GM18873 (cell line): ENCODE results near the gene ZNF45.
"Not testable (repeated sequence)": the region's sequence is repeated elsewhere in the genome, so short reads cannot be mapped to it uniquely, and the experiment has no call there.

Experiments used
- ATAC-seq: cut with Tn5 transposase; IDR thresholded peaks from one replicate; pipeline ENCODE4 v1.9.1; 2021; ENCODE audit warnings: mild to moderate bottlenecking, moderate library complexity, moderate number of reproducible peaks; ENCODE audit not compliant: unreplicated experiment, low FRiP score

Gene ZNF45

GRCh38 chr19:43934985-43935708 is at the start of gene ZNF45:
Gene ZNF45, minus strand, starts transcription at chr19:43935282. Its CDS starts 13,097 bp downstream, at chr19:43922185.
- ATAC-seq, result peak; percentile 60

- no peak for ATAC-seq
Measured at GRCh38 chr19:43984687-43985000, 49.6 kb upstream of the ZNF45 start.

DNA sequence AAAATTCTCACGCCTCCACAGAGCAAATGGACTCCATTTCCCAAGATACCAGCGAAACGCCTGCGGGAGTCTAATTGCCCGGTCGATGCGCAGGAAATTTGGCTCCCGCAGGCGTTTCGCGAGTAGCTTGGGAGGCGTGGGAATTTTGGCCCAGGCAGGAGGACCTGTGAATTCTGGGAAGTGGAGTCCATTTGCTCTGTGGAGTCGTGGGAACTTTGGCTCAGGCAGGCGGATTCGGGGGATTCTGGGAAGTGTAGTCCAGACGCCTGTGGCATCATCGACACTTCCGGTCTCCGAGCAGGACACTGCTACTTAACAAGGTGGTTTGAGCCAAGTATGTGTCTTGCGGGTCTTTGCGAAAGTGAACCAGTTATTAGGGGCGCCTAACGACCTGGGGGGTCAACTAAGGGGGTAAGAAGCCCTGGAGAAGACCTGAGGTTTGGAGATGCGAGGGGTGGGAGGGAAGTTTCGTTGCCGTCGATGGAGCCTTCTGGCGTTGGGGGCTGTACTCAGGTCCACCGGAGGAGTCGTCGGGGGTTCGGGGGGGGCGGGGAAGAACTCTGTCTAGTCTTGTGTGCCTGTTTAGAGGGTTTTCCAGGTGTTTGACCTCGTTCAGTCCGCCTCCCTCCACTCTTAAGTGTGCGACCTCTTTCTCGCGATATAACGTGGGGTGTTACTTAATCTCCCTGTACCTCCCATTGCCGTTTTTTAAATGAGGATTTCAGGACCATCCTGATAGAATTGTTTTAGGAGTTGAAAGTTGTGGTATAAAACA is 49.0 kb upstream of the ZNF45 start, which contains the start of gene ZNF155:
Gene ZNF155, plus strand, starts transcription at position 277 of the 775 bp plus-strand sequence. CDS start 4,356 bp downstream, outside the sequence.
- ATAC-seq, result no peak

- no peak for ATAC-seq
Measured at GRCh38 chr19:43983544-43983911, 48.4 kb upstream of the ZNF45 start.

DNA sequence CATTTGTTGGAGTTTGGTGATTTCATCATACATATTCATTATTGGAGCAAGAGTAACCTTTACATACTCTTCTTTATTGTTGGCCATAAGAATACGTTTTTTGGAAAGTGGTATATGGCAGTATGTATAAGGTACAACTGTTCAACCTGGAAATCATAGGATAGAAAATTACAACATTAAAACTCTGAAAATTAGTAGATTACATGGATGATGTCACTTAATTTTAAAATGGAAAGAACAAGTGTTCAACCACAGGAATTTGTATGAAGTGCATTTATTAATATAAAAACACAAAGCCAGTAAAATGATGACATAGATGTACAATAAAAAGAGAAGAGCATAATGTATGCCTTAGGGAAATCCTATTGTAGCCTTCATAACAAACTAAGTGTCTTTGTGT is 41.6 kb upstream of the ZNF45 start:
- no peak for ATAC-seq

DNA sequence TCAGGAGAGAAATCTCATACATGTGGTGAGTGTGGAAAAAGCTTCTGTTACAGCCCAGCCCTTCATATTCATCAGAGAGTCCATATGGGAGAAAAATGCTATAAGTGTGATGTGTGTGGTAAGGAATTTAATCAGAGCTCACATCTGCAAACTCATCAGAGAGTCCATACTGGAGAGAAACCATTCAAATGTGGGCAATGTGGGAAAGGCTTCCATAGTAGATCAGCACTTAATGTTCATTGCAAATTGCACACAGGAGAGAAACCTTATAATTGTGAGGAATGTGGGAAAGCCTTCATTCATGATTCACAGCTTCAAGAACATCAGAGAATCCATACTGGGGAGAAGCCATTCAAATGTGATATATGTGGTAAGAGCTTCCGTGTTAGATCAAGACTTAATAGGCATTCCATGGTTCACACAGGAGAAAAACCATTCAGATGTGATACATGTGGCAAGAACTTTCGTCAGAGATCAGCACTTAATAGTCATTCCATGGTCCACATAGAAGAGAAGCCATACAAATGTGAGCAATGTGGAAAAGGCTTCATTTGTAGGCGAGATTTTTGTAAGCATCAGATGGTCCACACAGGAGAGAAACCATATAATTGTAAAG is 31.1 kb upstream of the ZNF45 start:
- ATAC-seq, result no peak

- no peak for ATAC-seq
Measured at GRCh38 chr19:43960411-43960810, 25.3 kb upstream of the ZNF45 start.

- no peak for ATAC-seq
Measured at GRCh38 chr19:43957891-43958290, 22.8 kb upstream of the ZNF45 start.

GRCh38 chr19:43956827-43957226 is 21.7 kb upstream of the ZNF45 start:
- ATAC-seq, result no peak

DNA sequence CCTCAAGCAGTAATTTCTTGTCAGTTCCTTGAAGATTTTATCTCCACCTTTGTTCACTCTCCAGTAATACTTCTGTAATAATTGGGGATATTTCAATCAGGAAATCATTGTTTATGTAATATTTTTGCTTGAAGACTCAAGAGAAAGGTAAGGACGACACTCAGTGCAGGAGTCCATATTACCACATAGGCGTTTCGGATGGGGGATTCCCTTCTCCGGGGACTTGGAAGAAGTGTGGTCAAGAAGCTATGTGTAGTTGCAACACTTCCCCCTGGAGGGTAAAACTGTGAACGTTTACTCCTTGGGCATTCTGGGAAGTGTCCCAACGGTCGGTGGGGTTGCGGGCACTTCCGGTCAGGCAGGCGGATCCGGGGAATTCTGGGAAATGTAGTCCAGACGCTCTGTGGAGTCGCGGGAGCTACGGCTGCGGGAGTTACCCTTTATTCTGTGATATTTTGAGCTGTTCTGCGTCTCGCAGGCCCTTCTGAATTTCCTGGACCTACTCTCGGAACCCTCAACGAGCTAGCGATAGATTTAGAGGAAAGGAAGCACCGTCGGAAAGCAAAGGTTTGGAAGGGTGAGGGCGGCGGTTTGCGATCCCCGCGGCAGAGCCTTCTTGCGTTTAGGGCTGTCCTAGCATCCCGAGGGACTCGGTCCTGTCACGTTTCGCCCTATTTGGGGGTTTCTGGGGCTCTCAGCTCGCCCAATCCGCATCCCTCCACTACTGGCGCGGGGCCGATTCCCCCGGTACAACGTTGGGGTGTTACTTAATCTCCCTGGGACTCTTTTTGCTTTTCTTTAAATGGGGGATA is 16.0 kb upstream of the ZNF45 start, which contains the start of gene ZNF221:
Gene ZNF221, plus strand, starts transcription at position 395 of the 812 bp plus-strand sequence. CDS start 11,499 bp downstream, outside the sequence.
- ATAC-seq, result peak; percentile 82

- not testable (repeated sequence) for ATAC-seq
Measured at GRCh38 chr19:43949803-43950202, 14.7 kb upstream of the ZNF45 start.

GRCh38 chr19:43947412-43947811 is 12.3 kb upstream of the ZNF45 start:
- not testable (repeated sequence) for ATAC-seq

DNA sequence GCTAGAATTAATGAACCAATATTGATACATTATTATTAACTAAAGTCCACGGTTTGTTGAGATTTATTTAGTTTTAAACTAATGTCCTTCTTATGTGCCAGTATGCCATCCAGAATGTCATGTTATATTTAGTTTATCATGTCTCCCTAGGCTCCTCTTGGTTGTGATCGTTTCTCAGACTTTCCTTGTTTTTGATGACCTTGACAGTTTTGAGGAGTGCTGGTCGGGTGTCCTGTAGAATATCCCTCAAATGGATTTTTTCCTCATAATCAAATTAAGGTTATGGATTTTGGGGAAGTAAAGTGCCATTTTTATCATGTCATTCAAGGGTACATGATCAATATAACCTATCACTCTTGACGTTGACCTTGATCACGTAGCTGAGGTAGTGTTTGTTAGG is 6.1 kb upstream of the ZNF45 start:
- no peak for ATAC-seq

DNA sequence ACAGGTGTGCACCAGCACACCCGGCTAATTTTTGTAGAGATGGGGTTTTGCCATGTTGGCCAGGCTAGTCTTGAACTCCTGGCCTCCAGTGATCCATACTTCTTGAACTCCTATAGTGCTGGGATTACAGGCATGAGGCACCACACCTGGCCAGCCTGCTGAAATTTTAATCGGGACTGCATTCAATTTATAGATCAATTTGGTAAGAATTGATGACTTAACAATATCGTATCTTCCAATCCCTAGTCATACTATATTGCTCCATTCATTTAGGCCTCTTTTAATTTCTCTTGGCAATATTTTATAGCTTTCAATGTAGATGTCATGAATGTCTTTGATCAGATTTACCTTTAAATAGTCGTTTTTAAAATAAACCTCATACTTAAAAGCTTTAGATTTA is 5.6 kb upstream of the ZNF45 start:
- no peak for ATAC-seq

- no peak for ATAC-seq
Measured at GRCh38 chr19:43939557-43940260, 4.6 kb upstream of the ZNF45 start.

DNA sequence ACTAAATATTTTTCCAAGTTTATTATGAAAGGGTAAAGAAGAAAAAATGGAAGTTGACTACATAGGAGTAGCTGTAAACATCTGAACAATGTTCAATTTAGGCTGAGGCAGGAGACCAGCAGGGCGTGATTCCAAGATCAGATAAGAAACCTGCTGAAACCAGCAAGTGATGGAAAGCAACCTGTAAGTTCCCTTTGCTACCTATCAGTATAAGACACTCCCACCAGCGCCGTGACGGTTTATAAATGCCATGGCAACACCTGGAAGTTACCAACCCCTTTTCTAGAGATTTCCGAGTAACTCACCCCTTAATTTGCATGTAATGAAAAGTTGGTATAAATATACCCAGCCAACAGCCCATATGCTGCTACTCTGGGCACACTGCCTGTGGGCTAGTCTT is 1.1 kb upstream of the ZNF45 start:
- ATAC-seq, result no peak

DNA sequence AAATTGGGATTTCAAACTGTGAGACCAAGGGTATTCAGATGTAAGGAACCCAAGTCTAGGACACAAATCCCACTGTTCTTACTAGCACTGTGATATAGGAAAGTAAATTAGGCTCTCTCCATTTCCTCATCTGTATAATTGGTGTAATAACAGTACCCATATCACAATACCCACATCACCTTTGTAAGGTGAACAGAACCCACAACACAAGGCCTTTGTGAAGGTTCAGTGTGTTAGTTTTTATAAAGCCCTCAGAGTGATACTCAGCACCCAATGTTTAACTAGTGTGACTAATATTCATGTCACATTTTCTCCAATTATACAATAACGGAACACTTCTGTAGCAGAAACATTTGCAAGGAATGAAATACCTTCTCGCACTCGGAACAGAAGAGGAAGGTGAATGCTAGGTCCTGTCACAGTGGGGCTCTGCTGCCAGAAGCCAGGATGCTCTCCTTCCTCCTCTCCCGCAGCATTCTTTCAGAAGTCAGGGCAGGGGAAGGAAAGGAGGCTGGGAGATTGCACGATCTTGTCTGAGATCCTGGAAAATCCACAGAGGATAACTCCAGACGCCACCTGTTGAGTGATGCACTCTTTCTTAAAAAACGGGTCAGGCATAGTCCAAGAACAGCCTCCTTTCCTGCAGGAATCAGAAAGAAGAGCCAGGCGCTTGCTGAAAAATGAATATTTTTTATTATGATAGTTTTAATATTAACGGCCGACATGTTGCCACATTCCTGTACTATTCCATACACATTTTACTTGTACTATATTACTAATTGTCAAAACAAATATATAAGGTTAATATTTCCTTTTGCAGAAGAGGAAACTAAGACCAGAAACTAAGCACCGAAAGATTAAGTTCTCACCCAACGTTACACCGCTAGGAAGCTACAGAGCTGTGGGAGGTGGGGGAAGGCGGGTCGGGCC is 762 bp downstream of the ZNF45 start:
- no peak for ATAC-seq

DNA sequence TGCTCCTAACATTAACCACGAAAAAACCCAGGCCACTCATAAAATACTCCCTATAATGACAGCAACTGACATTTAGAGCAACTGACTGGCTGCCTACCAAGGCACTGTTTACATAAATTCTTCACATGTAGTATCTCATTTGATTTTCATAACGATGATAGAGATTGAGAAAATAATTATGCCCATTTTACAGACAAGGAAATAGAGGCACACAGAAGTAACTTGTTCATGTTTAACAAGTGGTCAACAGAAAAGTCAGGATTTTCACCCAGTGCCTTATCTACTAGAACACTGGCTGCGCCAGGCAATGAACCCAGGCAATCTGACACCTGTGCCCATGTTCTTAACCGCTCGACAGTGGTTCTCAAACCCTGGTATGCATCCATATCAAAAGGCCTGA is 6.3 kb downstream of the ZNF45 start:
- no peak for ATAC-seq

DNA sequence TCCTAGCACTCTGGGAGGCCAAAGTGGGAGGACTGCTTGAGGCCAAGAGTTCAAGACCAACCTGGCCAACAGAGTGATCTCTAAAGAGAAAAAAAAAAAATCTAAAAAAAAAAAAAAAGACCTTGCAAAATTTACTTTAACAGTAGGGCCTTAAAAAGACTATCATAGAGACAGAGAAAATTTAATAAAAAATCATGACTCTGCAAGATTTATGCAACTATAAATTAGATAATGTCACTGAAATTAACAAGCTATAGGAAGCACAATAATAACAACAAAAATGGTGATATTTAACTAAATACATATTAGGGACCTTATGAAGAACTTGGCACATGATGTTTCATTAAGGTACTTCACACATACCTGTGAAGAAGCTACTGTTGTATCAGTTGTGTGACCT is 11.2 kb downstream of the ZNF45 start:
- no peak for ATAC-seq
